GM18526 (cell line): ENCODE data around the gene ACTRT3.

ENCODE experiments used
- POLR2A ChIP-seq: IDR thresholded peaks from 3 replicates; pipeline ENCODE4 v1.6.1; 2011; ENCODE audit not compliant: insufficient read length; ENCODE audit errors: extremely low read depth

ACTRT3 gene

DNA sequence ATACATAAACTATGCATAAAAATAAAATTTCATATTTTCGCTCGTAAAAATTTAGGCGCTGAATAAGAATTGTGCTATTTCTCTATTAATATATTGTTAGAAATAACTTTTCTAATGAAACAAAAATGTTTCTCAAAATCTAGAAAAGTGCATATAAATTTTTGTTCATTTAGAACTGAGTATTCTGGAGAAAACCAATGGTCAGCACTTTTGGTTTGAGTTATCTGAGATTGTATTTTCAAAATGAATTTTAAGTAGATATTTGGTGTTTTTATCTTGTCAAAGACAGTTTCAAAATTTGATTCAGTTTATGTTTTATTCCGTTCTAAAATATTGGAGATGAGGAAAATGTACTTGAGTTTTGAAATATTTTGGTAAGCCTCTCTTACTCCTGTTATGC, 17.8 kb upstream of the ACTRT3 start:
- no peak for TF ChIP-seq POLR2A

DNA sequence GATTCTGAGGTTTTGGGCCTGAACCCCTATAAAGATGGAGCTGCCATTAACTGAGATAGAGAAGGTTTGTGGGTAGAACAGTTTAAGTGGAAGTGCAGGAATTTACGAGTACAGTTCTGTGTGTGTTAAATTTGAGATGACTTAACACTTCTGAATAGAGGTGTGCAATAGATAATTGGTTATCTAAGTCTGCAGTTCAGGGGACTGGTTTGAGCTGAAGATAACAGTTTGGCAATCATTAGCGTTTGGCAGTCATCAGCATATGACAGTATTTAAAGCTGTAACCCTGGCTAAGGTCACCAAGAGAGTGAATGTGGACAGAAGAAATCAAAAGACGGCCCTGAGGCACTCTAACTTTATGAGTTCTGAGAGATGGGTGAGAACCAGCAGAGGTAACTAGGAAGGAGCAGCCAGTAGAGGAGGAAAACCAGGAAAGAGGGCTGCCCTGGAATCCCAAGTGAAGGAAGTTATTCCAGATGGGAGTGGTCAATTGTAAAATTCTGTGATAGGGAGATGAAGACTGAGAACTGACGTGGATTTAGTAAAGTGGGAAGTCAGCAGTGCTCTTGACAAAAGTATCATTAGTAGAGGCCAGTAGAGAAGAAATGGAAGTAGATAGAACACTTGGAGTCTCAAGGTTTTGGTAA, 12.0 kb upstream of the ACTRT3 start:
- TF ChIP-seq POLR2A, result no peak

DNA sequence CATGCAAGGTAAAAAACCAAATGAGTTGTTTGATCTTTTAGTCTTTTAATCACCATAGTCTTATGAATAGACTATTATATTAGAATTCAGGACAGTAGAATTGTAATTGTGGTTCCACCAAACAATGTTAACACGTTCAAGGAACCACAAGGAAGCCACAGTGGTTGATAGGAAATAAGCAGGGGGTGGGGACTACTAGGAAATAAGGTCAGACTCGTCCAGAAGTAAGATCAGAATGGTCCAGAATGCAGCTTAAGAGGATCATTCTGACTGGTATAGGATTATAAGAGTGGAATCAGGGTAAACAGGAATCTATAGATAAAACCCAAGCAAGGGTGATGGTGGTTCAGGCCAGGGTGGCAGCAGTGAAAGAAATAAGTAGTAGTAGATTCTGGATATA, 11.4 kb upstream of the ACTRT3 start:
- no peak for TF ChIP-seq POLR2A

DNA sequence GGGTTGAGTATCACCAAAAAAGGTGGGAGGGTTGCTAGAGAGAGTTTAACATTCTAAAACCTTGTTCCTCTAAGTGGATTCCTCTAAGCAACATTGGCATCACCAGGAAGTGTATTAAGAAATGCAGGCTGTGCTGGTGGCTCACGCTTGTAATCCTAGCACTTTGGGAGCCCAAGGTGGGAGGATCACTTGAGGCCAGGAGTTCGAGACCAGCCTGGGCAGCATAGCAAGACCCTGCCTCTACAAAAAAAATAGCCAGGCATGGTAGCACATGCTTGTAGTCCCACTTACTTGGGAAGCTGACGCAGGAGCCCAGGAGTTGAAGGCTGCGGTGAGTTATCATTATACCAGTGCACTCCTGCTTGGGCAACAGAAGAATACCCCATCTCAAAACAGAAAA, 8.5 kb upstream of the ACTRT3 start:
- no peak for TF ChIP-seq POLR2A

DNA sequence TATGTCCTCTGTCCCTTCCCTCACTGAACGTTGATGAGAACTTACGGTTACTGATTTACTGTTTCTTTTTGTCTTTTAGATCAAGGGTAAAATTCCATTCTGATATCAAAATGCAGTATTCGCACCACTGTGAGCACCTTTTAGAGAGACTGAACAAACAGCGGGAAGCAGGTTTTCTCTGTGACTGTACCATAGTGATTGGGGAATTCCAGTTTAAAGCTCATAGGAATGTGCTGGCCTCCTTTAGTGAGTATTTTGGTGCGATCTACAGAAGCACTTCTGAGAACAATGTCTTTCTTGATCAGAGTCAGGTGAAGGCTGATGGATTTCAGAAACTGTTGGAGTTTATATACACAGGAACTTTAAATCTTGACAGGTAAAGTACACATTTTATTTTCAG, 4.8 kb upstream of the ACTRT3 start:
- TF ChIP-seq POLR2A, result no peak

DNA sequence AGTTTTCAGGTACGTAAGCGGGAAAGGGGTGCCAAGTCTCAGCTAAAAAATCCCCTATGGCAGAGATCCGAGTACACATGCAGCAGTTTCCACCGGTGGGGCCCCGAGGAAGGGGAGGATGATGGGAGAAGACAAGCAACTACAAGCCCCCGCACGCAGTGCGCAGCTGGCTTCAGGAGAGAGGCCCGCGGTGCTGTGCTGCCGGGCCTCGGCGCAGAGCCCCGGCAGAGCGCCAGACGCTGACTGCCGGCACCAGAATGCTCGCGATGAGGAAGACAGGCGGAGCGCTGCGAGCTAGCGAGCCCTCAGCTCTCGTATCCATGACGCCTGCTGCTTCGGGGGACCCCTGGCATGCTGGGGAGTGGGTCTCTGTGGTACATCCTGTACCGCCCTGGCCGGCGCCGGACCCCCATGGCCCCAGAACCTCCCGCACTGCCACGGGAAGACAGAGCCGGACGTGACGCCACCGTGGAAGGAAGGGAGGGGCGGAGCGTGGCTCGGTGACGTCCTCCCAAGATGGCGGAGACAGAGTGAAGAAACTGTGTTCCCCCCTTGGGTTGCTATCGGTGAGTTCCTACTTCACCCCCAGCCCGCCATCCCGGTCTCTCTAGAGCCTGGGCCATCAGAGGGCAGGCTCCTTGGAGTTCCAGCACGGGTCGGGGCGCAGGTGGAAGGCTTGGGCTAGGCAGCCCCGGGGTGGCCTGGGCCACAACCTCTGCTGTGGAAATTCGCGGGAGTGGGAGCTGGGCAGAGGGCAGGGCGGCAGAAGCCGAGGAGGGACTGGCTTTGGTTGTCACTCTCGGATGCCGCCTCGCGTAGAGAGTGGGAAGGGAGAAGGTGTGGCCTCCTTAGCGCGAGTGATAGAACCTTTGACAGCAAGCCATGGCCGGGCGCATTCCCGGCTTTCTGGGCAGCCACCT, 3.8 kb upstream of the ACTRT3 start, which contains the start of gene MYNN:
Gene MYNN (plus strand): TSS at position 500 of the 920 bp plus-strand sequence. CDS start 900 bp downstream, outside the sequence.
- peak; percentile 98 for TF ChIP-seq POLR2A

DNA sequence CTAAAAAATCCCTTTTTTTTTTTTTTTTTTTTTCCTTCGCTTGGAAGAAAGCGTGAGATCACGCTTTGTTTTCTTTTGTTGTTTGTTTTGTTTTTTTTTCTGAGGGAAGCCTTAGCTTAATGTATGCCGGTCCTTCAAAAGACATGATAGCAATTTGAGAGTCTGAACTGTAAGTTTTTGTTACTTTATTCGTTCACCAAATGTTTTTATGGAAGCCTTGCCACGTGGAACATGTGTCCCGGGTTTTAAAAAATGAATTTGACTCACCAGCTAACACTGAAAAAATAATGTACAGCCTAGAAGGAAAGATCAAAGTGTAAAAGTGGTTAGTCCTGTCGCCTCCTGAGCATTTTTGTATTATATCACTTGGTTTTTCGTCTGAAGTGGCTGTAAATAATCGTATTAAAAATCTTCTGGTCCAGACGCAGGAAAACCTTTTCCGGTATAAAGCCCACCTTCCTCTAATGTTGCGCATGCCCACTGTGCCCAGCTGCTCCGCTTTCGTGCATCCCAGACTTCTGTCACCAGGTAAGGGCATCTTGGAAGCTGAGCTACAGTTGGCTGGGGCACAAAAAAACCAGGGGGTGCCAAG, 3.0 kb upstream of the ACTRT3 start:
- TF ChIP-seq POLR2A, result no peak

DNA sequence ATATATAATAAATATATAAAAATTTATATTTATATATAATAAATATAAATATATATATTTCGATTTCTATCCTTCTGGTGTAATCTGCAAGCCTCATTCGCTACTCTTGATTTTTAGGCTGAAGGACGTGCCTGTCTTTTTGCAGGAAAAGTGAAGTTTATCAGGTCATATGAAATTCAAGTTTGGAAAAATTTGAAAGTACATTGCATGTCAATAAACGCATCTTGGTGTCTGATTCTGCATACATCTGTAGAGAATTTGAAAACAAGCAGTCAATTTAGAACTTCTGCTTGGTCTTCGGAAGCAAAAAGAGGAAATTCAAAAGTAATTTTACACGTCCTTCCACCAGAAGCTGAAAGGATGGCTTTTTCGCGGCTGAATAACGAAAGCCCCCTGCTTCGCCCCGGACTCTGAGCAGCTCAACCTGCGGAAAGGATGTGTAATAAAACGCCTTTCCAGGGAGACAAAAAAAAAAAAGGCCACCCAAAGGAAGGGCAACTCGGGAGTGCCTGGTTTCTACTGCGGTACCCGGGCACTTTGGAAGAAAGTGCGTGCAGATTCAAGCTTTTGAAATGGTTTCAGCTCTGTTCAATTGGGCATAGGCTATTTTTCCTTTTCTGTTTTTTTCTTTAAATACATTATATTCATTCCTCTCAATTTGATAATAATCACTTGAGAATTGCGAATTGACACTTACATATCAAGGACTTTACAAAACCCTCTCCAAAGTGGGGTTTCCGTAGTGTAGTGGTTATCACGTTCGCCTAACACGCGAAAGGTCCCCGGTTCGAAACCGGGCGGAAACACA, 2.3 kb upstream of the ACTRT3 start:
- TF ChIP-seq POLR2A, result no peak

DNA sequence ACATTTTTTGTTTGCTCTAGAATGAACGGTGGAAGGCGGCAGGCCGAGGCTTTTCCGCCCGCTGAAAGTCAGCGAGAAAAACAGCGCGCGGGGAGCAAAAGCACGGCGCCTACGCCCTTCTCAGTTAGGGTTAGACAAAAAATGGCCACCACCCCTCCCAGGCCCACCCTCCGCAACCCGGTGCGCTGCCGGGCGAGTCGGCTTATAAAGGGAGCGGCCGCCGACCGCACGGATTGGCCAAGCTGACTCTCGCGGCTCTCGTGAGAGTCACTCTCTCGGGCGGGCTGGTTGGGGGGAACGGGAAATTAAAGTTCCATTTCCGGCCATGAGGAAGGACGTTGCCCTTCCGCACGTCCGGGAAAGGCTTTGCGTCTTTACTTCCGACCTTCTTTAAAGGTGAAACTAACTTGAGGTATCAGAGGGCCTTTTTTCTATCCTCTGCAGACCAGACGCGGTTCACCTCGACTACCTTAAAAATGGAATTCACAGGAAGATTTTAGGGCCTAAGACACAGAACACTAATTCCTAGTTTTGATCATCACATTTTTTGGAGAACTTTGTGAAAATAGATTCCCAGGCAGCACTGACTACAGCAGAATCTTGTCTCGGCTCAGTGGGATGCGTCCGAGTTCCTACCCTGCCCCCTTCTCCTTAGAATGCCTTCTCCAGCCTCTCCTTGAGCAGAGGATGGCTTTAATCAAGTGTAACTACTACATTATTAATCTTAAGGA, 4.3 kb downstream of the ACTRT3 start, which contains the start of gene TERC:
Gene TERC (minus strand): TSS at position 179 of the 731 bp plus-strand sequence.
- peak; percentile 91 for TF ChIP-seq POLR2A

DNA sequence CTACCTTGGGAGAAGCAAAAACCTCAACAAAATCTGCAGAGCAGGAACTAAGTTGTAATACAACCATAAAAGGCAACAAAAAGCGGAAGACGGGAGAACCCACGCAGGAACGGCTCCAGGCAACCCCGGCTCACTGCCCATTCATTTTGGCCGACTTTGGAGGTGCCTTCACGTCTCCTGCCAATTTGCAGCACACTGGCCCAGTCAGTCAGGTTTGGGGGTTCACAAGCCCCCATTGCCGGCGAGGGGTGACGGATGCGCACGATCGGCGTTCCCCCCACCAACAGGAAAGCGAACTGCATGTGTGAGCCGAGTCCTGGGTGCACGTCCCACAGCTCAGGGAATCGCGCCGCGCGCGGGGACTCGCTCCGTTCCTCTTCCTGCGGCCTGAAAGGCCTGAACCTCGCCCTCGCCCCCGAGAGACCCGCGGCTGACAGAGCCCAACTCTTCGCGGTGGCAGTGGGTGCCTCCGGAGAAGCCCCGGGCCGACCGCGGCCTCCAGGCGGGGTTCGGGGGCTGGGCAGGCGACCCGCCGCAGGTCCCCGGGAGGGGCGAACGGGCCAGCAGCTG, 5.0 kb downstream of the ACTRT3 start:
- peak; percentile 56 for TF ChIP-seq POLR2A

DNA sequence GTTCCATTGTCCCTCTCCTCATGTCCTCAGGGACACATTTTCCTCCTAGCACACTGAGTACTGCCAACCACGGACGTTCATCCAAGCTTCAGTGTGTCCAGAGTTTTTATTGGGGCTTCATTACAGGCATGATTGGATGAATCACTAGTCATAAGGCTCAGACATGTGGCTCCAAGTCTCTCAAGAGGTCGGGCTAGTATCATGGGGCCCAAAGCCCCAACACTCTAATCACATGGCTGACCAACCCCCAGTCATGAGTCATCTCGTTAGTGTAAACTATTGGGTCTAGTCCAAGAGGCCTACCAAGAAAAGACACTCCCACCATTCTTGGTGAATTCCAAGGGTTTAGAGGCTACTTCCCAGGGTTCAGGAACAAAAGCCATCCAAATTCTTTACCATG, 8.9 kb downstream of the ACTRT3 start:
- no peak for TF ChIP-seq POLR2A

DNA sequence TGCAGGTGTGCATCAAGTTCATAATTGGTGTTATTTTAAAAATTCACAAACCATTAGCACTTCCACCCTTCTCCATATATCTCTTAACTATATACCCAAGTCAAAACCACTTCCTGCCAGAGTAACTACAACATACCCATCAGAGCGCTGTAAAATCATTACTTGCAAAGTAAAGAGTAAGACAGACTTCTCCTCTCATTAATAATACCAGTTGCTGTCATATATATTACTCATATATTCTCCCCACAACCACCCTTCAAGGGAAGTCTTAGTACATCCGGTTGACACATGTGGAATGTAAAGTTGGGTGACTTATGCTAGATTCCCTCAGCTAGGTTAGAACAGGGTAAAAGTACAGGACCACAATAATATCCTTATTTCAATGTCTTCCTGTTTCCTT, 10.1 kb downstream of the ACTRT3 start:
- no peak for TF ChIP-seq POLR2A

DNA sequence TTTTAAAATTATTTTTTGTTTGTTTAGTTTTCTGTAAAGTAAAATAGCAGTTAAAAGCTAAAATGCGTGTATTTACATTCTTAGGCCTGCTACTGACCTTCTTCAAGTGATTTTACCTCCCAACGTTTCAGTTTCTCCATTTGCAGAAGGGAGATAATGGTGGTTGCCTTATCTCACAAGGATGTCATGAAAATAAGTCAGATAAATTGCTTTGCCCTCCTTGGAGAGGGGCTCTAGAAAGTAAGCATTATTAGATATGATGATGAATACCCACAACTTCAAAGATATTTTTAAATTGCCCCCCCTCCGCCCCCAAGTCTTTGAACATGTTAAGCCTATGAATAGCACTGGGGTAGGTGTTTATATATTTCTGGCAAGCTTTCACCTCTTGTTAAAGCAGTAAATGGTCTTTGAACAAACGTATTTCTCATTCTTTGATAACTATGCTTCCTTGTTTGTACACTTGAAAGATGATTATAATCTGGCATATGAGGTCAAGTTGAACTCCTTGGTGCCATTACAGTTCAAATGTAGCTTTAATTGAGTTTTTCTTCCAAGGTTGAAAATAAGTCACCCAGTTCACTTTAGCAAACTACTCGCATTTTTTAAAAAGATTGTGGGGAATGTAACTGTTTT, 10.9 kb downstream of the ACTRT3 start:
- no peak for TF ChIP-seq POLR2A

DNA sequence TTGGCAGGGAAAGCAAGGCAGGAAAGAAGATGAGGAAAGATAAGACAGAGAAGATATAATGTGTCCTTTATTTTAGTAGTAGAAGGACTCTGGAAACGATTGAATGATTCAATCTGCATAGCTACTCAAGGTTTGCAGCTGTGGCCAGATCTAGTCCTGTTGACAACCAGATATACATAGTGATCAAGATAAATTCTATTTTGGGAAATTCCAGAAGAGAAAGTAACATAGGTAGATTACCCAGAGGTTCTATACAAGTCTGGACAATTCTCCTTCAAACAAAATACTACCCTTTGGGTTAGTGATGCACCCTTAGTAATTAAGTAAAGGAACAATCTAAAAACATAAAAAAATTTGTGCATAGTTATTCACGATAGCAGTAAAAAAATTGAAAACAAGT, 13.9 kb downstream of the ACTRT3 start:
- TF ChIP-seq POLR2A, result no peak
